Uterus (tissue), 4 donors: ENCODE measurements around the gene TMC8. TPM values are rescaled to one million over a fixed set of nuclear protein-coding genes. Genes with fewer than 3 reads are reported as not detected.

Experiments used
- DNase-seq, 2 donors: peaks; one replicate each; pipeline ENCODE4 v3.0.0-alpha.2; 2019 to 2020
- H3K27ac ChIP-seq, 2 donors: fragments of 200-600 bp; sonication (generic); 1 replicate in 1 of 2; 2 replicates in 1 of 2; pipeline ENCODE4 v1.5.1; 2016 to 2018
- H3K27me3 ChIP-seq, 2 donors: fragments of 200-600 bp; sonication (generic); one replicate each; pipeline ENCODE4 v1.5.1; 2018 to 2019; ENCODE audit warnings: control low read depth in 1 of 2
- H3K36me3 ChIP-seq, 2 donors: fragments of 200-600 bp; sonication (generic); one replicate each; pipeline ENCODE4 v1.5.1; 2019; ENCODE audit warnings: control low read depth in 1 of 2
- H3K4me1 ChIP-seq, 2 donors: fragments of 200-600 bp; sonication (generic); one replicate each; pipeline ENCODE4 v1.5.1; 2018 to 2019; ENCODE audit warnings: control low read depth in 1 of 2
- H3K4me3 ChIP-seq, 2 donors: fragments of 200-600 bp; sonication (generic); 1 replicate in 1 of 2; 2 replicates in 1 of 2; pipeline ENCODE4 v1.5.1; 2018 to 2019; ENCODE audit warnings: mild to moderate bottlenecking in 1 of 2
- H3K9me3 ChIP-seq, 2 donors: fragments of 200-600 bp; sonication (generic); one replicate each; pipeline ENCODE4 v1.5.1; 2019; ENCODE audit warnings: control low read depth in 1 of 2
- CTCF ChIP-seq, 4 experiments: fragments of 200-600 bp in 2 of 4; fragments of 450-650 bp in 2 of 4; sonication (generic) in 2 of 4; IDR thresholded peaks; one replicate each; pipeline ENCODE4 v1.5.1; 2016 to 2019; ENCODE audit warnings: antibody characterized with exemption in 4 of 4, mild to moderate bottlenecking in 2 of 4, moderate library complexity in 1 of 4
- POLR2A ChIP-seq, 2 donors: fragments of 450-650 bp; IDR thresholded peaks; one replicate each; pipeline ENCODE4 v1.6.1; 2016; ENCODE audit warnings: antibody characterized with exemption in 2 of 2, mild to moderate bottlenecking in 1 of 2, moderate library complexity in 1 of 2
- intact Hi-C: fragments of 100-400 bp; cut with DNase I; formaldehyde crosslinking; loops from one replicate; pipeline ENCODE4 v1.15.1; 2023; ENCODE audit warnings: low total_unique reads
- total RNA-seq, 4 donors: library from RNA; depleted of rRNA in 3 of 4; stranded (reverse); fragments of >200 nt in 3 of 4; gene quantifications; one replicate each; pipeline versions ENCODE4 v1.1.0 to v1.2.4, GENCODE V29; 2014 to 2023
- donor health status: DM: yes; HTN: yes; CAD: no.

Gene TMC8
- total RNA-seq, 4 donors from 2014 or later = 0.51 to 20.1 (median 3.1) TPM

GRCh38 chr17:78154903-78155811 is 24.6 kb downstream of the TMC8 start:
- no peak for TF ChIP-seq CTCF (IDR thresholded peaks at IDR 0.05)
- no peak for TF ChIP-seq POLR2A (IDR thresholded peaks at IDR 0.05)
- Histone ChIP-seq H3K27ac (no peak overlapping the region), H3K4me3 (no peak overlapping the region), H3K9me3 (no peaks in the 10 kb centered on the region), H3K27me3 (no peaks in the 10 kb centered on the region), H3K36me3 (no peaks in the 10 kb centered on the region), H3K4me1 (no peaks in the 10 kb centered on the region)
- no peak for DNase-seq
- intact Hi-C loops = no loop called here

DNA sequence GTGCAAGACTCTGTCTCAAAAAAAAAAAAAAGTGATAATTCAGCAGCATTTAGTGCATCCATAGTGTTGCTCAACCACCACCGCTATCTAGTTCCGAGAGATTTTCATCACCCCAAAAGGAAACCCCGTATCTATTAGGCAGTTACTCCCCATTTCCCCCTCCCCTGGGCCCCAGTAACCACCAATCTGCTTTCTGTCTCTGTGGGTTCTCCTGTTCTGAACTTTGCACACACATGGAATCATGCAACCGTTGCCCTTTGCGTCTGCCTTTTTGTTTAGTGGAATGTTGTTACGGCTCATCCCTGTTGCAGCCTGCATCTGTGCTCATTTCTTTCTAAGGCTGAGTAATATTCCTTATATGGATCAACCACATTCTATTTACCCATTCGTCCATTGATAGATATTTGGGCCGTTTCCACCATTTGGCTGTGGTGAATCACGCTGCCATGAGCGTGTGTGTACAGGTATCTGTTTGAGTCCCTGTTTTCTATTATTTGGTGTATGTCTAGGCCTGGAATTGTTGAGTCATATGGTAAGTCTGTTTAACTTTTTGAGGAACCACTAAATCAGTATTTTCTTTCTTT is 29.1 kb downstream of the TMC8 start:
- Histone ChIP-seq H3K36me3 (no peaks in the 10 kb centered on the region), H3K9me3 (no peaks in the 10 kb centered on the region), H3K27ac (no peak overlapping the region), H3K4me1 (no peaks in the 10 kb centered on the region), H3K4me3 (no peak overlapping the region), H3K27me3 (no peaks in the 10 kb centered on the region)
- intact Hi-C loops = no loop called here
- no peak for TF ChIP-seq POLR2A (IDR thresholded peaks at IDR 0.05)
- TF ChIP-seq CTCF (IDR thresholded peaks at IDR 0.05) = no peak
- DNase-seq = no peak

GRCh38 chr17:78163881-78164747 is 33.5 kb downstream of the TMC8 start:
- Histone ChIP-seq H3K27ac (no peak overlapping the region), H3K36me3 (no peaks in the 10 kb centered on the region), H3K4me3 (no peak overlapping the region), H3K9me3 (no peaks in the 10 kb centered on the region), H3K27me3 (no peaks in the 10 kb centered on the region), H3K4me1 (no peaks in the 10 kb centered on the region)
- intact Hi-C loops = no loop called here
- DNase-seq = no peak
- TF ChIP-seq POLR2A (IDR thresholded peaks at IDR 0.05) (no peak), CTCF (IDR thresholded peaks at IDR 0.05) (no peak)

GRCh38 chr17:78164748-78165607 is 34.4 kb downstream of the TMC8 start:
- H3K27me3 ChIP-seq = no peaks in the 10 kb centered on the region
- DNase-seq = no peak
- intact Hi-C loops = no loop called here
- H3K4me1 ChIP-seq = no peaks in the 10 kb centered on the region
- no peak overlapping the region for H3K4me3 ChIP-seq
- TF ChIP-seq CTCF (IDR thresholded peaks at IDR 0.05) (no peak), POLR2A (IDR thresholded peaks at IDR 0.05) (no peak)
- H3K9me3 ChIP-seq = no peaks in the 10 kb centered on the region
- H3K27ac ChIP-seq = no peak overlapping the region
- no peaks in the 10 kb centered on the region for H3K36me3 ChIP-seq
